Neural crest cell (in vitro differentiated cells): ENCODE results near the gene ADCY2. TPM values are rescaled to one million over a fixed set of nuclear protein-coding genes. Genes with fewer than 3 reads are reported as not detected.

Source experiments
- DNase-seq: peaks from one replicate; pipeline ENCODE4 v3.0.0; 2021; ENCODE audit warnings: low read depth, mixed read lengths, low spot score
- H3K27ac Mint-ChIP-seq: one replicate; pipeline ENCODE4 v1.8.0; 2021; ENCODE audit warnings: mild to moderate bottlenecking, mixed read lengths; ENCODE audit not compliant: unreplicated experiment
- H3K27me3 Mint-ChIP-seq: 2 replicates; pipeline ENCODE4 v1.8.0; 2021; ENCODE audit warnings: low read depth, mild to moderate bottlenecking, mixed read lengths
- H3K36me3 Mint-ChIP-seq: 2 replicates; pipeline ENCODE4 v1.8.0; 2021; ENCODE audit warnings: low read depth, mild to moderate bottlenecking, mixed read lengths
- H3K4me1 Mint-ChIP-seq: 2 replicates; pipeline ENCODE4 v1.8.0; 2021; ENCODE audit warnings: mixed read lengths
- H3K4me3 Mint-ChIP-seq: one replicate; pipeline ENCODE4 v1.8.0; 2021; ENCODE audit warnings: mild to moderate bottlenecking, mixed read lengths
- H3K9me3 Mint-ChIP-seq: 2 replicates; pipeline ENCODE4 v1.8.0; 2021; ENCODE audit warnings: mixed read lengths
- CTCF ChIP-seq: fragments of 200-600 bp; sonication (generic); conservative IDR thresholded peaks from 2 replicates; pipeline ENCODE4 v1.5.0; 2021; ENCODE audit warnings: antibody characterized with exemption, mild to moderate bottlenecking
- long read RNA-seq: library from polyadenylated mRNA; unstranded; transcript quantifications from one replicate; pipeline ENCODE4 v2.0.0, GENCODE V29; 2020
- total RNA-seq: library from RNA; stranded (reverse); gene quantifications from 2 replicates; pipeline ENCODE4 v1.2.1, GENCODE V29; 2021

Gene ADCY2
- total RNA-seq, result 2.1 and 3.5 TPM in 2 replicates
- long read RNA-seq, partial matches to known transcripts, result 0 of 2 reads
- long read RNA-seq, other reads (novel, unspliced or antisense), result 2 of 2 reads

- H3K27ac Mint-ChIP-seq, result no peak within 1 kb of the TSS
- H3K9me3 Mint-ChIP-seq, result no peaks in the 10 kb centered on the region
- H3K36me3 Mint-ChIP-seq, result no peaks in the 10 kb centered on the region
- peak; percentile 2 for TF ChIP-seq CTCF
- peak within 1 kb of the TSS; percentile 89 for H3K4me3 Mint-ChIP-seq
- H3K27me3 Mint-ChIP-seq, result peaks cover 59% of the 10 kb centered on the region
- no peak for DNase-seq
- peaks cover 16% of the 10 kb centered on the region for H3K4me1 Mint-ChIP-seq
These were observed at the start of gene ADCY2 for GRCh38 chr5:7395947-7396712. TSS of gene ADCY2 (plus strand) at chr5:7396138. CDS start at chr5:7396297, 159 bp downstream.

GRCh38 chr5:7347377-7347776 is 48.6 kb upstream of the ADCY2 start:
- Mint-ChIP-seq H3K36me3 (peaks cover 3% of the 10 kb centered on the region), H3K9me3 (peaks cover 5% of the 10 kb centered on the region), H3K27ac (peak overlapping the region; percentile 1), H3K4me1 (no peaks in the 10 kb centered on the region), H3K4me3 (no peak overlapping the region), H3K27me3 (no peaks in the 10 kb centered on the region)
- no peak for DNase-seq
- TF ChIP-seq CTCF, result no peak

- H3K4me1 Mint-ChIP-seq, result no peaks in the 10 kb centered on the region
- DNase-seq, result no peak
- TF ChIP-seq CTCF, result no peak
- no peaks in the 10 kb centered on the region for H3K27me3 Mint-ChIP-seq
- H3K36me3 Mint-ChIP-seq, result peaks cover 3% of the 10 kb centered on the region
- H3K27ac Mint-ChIP-seq, result peak overlapping the region; percentile 30
- H3K4me3 Mint-ChIP-seq, result peak overlapping the region; percentile 34
- peaks cover 5% of the 10 kb centered on the region for H3K9me3 Mint-ChIP-seq
These were observed 47.6 kb upstream of the ADCY2 start for GRCh38 chr5:7348168-7348854.

- no peak for DNase-seq
- Mint-ChIP-seq H3K4me1 (peaks cover 11% of the 10 kb centered on the region), H3K4me3 (no peak overlapping the region), H3K27me3 (peaks cover 33% of the 10 kb centered on the region), H3K27ac (no peak overlapping the region), H3K9me3 (peaks cover 8% of the 10 kb centered on the region), H3K36me3 (peaks cover 2% of the 10 kb centered on the region)
- no peak for TF ChIP-seq CTCF
These were observed 34.3 kb upstream of the ADCY2 start for GRCh38 chr5:7361593-7361992.

- H3K4me1 Mint-ChIP-seq, result peaks cover 11% of the 10 kb centered on the region
- peaks cover 9% of the 10 kb centered on the region for H3K9me3 Mint-ChIP-seq
- peaks cover 27% of the 10 kb centered on the region for H3K27me3 Mint-ChIP-seq
- H3K27ac Mint-ChIP-seq, result no peak overlapping the region
- H3K4me3 Mint-ChIP-seq, result no peak overlapping the region
- TF ChIP-seq CTCF, result no peak
- DNase-seq, result no peak
- H3K36me3 Mint-ChIP-seq, result peaks cover 5% of the 10 kb centered on the region
These were observed 32.8 kb upstream of the ADCY2 start for GRCh38 chr5:7363067-7363677.
